PC-3 (cell line): ENCODE data around the gene RANBP3.

Experiments used
- CTCF ChIP-seq: fragments of 300-600 bp; sonication (generic); conservative IDR thresholded peaks from 2 replicates; pipeline ENCODE4 v1.5.1; 2017; ENCODE audit warnings: antibody characterized with exemption, low read depth, mild to moderate bottlenecking, low read length
- EZH2 ChIP-seq: fragments of 300-600 bp; sonication (generic); IDR thresholded peaks from one replicate; pipeline ENCODE4 v1.6.1; 2017; ENCODE audit warnings: antibody characterized with exemption, mild to moderate bottlenecking, low read length; ENCODE audit not compliant: unreplicated experiment
- EZH2phosphoT487 ChIP-seq: fragments of 300-600 bp; sonication (generic); IDR thresholded peaks from 2 replicates; pipeline ENCODE4 v1.6.1; 2018; ENCODE audit warnings: mild to moderate bottlenecking, antibody characterized with exemption, low read length, borderline replicate concordance

GRCh38 chr19:5935473-5936291 lies 42.3 kb downstream of the RANBP3 start:
- TF ChIP-seq CTCF = no peak
- no peak for TF ChIP-seq EZH2phosphoT487
- no peak for TF ChIP-seq EZH2
